Gastrocnemius medialis (tissue), 4 donors: Measurements from ENCODE around the gene SLC12A2. TPM values are rescaled to one million over a fixed set of nuclear protein-coding genes. Genes with fewer than 3 reads are reported as not detected.

Source experiments
- ATAC-seq, 2 donors: fragments of 150-250 bp; one replicate each; pipeline ENCODE4 v1.9.1; 2016
- DNase-seq, 2 donors: peaks; one replicate each; pipeline ENCODE4 v3.0.0-alpha.2; 2019
- H3K27ac ChIP-seq, 4 donors: fragments of 200-600 bp; sonication (generic); 1 replicate in 1 of 4; 2 replicates in 3 of 4; pipeline ENCODE4 v1.5.1; 2016 to 2018; ENCODE audit warnings: mild to moderate bottlenecking in 2 of 4, moderate library complexity in 1 of 4
- H3K27me3 ChIP-seq, 3 donors: fragments of 200-600 bp; sonication (generic) in 2 of 3; 1 replicate in 1 of 3; 2 replicates in 2 of 3; pipeline versions ENCODE4 v1.5.1 to v1.6.0; 2016 to 2019; ENCODE audit warnings: mild to moderate bottlenecking in 1 of 3, moderate library complexity in 1 of 3
- H3K36me3 ChIP-seq, 2 donors: fragments of 200-600 bp; sonication (generic) in 1 of 2; one replicate each; pipeline ENCODE4 v1.5.1; 2017 to 2018
- H3K4me1 ChIP-seq, 2 donors: fragments of 200-600 bp; sonication (generic) in 1 of 2; one replicate each; pipeline ENCODE4 v1.5.1; 2016 to 2017; ENCODE audit warnings: mild to moderate bottlenecking in 2 of 2
- H3K4me3 ChIP-seq, 4 donors: fragments of 200-600 bp; sonication (generic) in 3 of 4; 1 replicate in 1 of 4; 2 replicates in 3 of 4; pipeline ENCODE4 v1.5.1; 2016 to 2019; ENCODE audit warnings: mild to moderate bottlenecking in 2 of 4
- H3K9me3 ChIP-seq, 3 donors: fragments of 200-600 bp; sonication (generic) in 2 of 3; 1 replicate in 1 of 3; 2 replicates in 2 of 3; pipeline ENCODE4 v1.5.1; 2016 to 2019
- CTCF ChIP-seq, 5 experiments: fragments of 450-650 bp in 3 of 5; fragments of 200-600 bp in 2 of 5; sonication (generic) in 2 of 5; IDR thresholded peaks in 4 of 5; conservative IDR thresholded peaks in 1 of 5; 1 replicate in 4 of 5; 2 replicates in 1 of 5; pipeline ENCODE4 v1.5.1; 2016 to 2019; ENCODE audit warnings: antibody characterized with exemption in 5 of 5, mild to moderate bottlenecking in 3 of 5, moderate library complexity in 3 of 5
- POLR2A ChIP-seq, 2 donors: fragments of 450-650 bp; IDR thresholded peaks; one replicate each; pipeline ENCODE4 v1.6.1; 2017; ENCODE audit warnings: antibody characterized with exemption in 2 of 2, mild to moderate bottlenecking in 2 of 2, moderate library complexity in 2 of 2
- in situ Hi-C, 4 donors: fragments of 200-750 bp; cut with MboI; loops; one replicate each; pipeline versions ENCODE4 v1.15.0 to v1.8.0; 2017; ENCODE audit warnings: low sequenced_read_pairs in 4 of 4
- intact Hi-C: fragments of 100-400 bp; cut with DNase I; formaldehyde crosslinking; loops from one replicate; pipeline ENCODE4 v1.15.1; 2023; ENCODE audit warnings: low total_unique reads
- total RNA-seq, 4 donors: library from RNA; depleted of rRNA; stranded (reverse); fragments of >200 nt; gene quantifications; one replicate each; pipeline versions ENCODE4 v1.1.0 to v1.2.3, GENCODE V29; 2016

SLC12A2 gene
- total RNA-seq, 4 donors from 2014 or later, result 11.6 to 21.0 (median 17.2) TPM

- ATAC-seq (no peak), DNase-seq (no peak)
- intact Hi-C loops, result no loop called here
- no peaks in the 10 kb centered on the region for H3K27me3 ChIP-seq
- TF ChIP-seq POLR2A (IDR thresholded peaks at IDR 0.05) (no peak), CTCF (IDR thresholded peaks at IDR 0.05 in 4 of 5, conservative IDR thresholded peaks at IDR 0.05 in 1 of 5) (no peak)
- no peak overlapping the region for H3K4me3 ChIP-seq
- in situ Hi-C loops, result no loop called here
- peaks cover 0 to 42% of the 10 kb centered on the region in 2 donors for H3K36me3 ChIP-seq
- no peak overlapping the region for H3K27ac ChIP-seq
- no peaks in the 10 kb centered on the region for H3K9me3 ChIP-seq
- H3K4me1 ChIP-seq, result no peaks in the 10 kb centered on the region
Observed at GRCh38 chr5:128111818-128112448, 28.4 kb downstream of the SLC12A2 start.

- Histone ChIP-seq H3K9me3 (no peaks in the 10 kb centered on the region), H3K27me3 (no peaks in the 10 kb centered on the region), H3K4me3 (no peak overlapping the region), H3K36me3 (peaks cover 2 to 58% of the 10 kb centered on the region in 2 donors), H3K27ac (no peak overlapping the region), H3K4me1 (no peaks in the 10 kb centered on the region)
- intact Hi-C loops (no loop called here), in situ Hi-C loops (no loop called here)
- no peak for DNase-seq
- TF ChIP-seq CTCF (IDR thresholded peaks at IDR 0.05 in 4 of 5, conservative IDR thresholded peaks at IDR 0.05 in 1 of 5), result no peak
- no peak for TF ChIP-seq POLR2A (IDR thresholded peaks at IDR 0.05)
- ATAC-seq, result no peak
Observed at GRCh38 chr5:128116445-128116844, 32.9 kb downstream of the SLC12A2 start.

- no peak for DNase-seq
- Histone ChIP-seq H3K27ac (no peak overlapping the region), H3K27me3 (no peaks in the 10 kb centered on the region), H3K36me3 (peaks cover 2 to 51% of the 10 kb centered on the region in 2 donors), H3K9me3 (no peaks in the 10 kb centered on the region), H3K4me1 (peaks cover 0 to 10% of the 10 kb centered on the region in 2 donors), H3K4me3 (no peak overlapping the region)
- ATAC-seq, result no peak
- intact Hi-C loops (no loop called here), in situ Hi-C loops (no loop called here)
- TF ChIP-seq POLR2A (IDR thresholded peaks at IDR 0.05) (no peak), CTCF (IDR thresholded peaks at IDR 0.05 in 4 of 5, conservative IDR thresholded peaks at IDR 0.05 in 1 of 5) (no peak)
Observed at GRCh38 chr5:128118214-128118613, 34.6 kb downstream of the SLC12A2 start.

GRCh38 chr5:128121651-128122050 lies 38.1 kb downstream of the SLC12A2 start:
- intact Hi-C loops, result no loop called here

More at GRCh38 chr5:128121651-128122050, 38.1 kb downstream of the SLC12A2 start:
- Histone ChIP-seq H3K9me3 (no peaks in the 10 kb centered on the region), H3K4me1 (peaks cover 5 to 20% of the 10 kb centered on the region in 2 donors), H3K4me3 (no peak overlapping the region), H3K36me3 (peaks cover 2 to 19% of the 10 kb centered on the region in 2 donors), H3K27me3 (no peaks in the 10 kb centered on the region), H3K27ac (no peak overlapping the region)
- DNase-seq (no peak), ATAC-seq (no peak)
- in situ Hi-C loops, result no loop called here
- TF ChIP-seq CTCF (IDR thresholded peaks at IDR 0.05 in 4 of 5, conservative IDR thresholded peaks at IDR 0.05 in 1 of 5) (no peak), POLR2A (IDR thresholded peaks at IDR 0.05) (no peak)
